ENCODE measurements around the gene SLC2A4RG. TPM values are rescaled to one million over a fixed set of nuclear protein-coding genes. Genes with fewer than 3 reads are reported as not detected.

SLC2A4RG gene
- total and polyA plus RNA-seq, 2 of the 13 experiments (the other 11 are each of a cell fraction or from before 2014, with no cell fraction given), result 91.4 to 95.9 TPM

DNA sequence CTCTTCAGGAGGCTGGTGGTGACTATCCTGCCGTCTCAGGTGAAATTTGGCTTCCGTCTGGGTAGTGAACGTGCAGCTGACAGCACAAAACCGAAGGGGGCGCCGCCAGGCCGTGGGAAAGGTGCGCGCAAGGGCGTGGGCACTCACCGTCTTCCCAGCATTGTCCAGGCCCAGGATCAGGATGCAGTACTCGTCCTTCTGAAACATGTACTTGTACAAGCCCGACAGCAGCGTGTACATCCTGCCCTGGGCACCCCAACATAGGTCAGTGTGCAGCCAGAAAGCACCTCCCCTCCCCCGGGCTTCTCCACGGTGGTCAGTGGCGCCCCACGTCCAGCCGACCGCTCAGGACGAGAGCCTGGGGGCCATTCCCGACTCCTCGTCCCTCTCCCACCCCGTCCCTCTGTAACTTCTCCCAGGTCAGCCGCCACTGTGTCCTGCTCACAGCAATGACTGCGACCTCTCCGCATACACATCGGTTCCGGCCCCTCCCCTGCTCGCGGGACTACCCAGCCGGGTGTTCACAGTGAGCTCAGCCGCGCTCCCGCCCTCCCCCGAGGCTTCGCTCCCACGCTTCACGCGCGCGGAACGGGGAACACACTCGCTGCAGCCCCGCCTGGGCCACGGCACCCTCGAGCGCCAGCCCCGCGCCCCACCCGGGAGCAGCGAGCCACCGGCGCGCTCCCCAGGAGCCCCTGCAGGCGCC is 32.6 kb upstream of the SLC2A4RG start (continued):
- peak; percentile 64 for TF ChIP-seq ZNF790 (CRISPR knock-in tag; IDR thresholded peaks at IDR 0.05; ENCODE audit: borderline replicate concordance)
- TF ChIP-seq, protein P1, sequence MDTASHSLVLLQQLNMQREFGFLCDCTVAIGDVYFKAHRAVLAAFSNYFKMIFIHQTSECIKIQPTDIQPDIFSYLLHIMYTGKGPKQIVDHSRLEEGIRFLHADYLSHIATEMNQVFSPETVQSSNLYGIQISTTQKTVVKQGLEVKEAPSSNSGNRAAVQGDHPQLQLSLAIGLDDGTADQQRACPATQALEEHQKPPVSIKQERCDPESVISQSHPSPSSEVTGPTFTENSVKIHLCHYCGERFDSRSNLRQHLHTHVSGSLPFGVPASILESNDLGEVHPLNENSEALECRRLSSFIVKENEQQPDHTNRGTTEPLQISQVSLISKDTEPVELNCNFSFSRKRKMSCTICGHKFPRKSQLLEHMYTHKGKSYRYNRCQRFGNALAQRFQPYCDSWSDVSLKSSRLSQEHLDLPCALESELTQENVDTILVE (CRISPR knock-in tag; IDR thresholded peaks at IDR 0.05), result 0 out of 2 replicates have a peak, but pooled peaks have one; percentile 64
- TF ChIP-seq, protein P2, sequence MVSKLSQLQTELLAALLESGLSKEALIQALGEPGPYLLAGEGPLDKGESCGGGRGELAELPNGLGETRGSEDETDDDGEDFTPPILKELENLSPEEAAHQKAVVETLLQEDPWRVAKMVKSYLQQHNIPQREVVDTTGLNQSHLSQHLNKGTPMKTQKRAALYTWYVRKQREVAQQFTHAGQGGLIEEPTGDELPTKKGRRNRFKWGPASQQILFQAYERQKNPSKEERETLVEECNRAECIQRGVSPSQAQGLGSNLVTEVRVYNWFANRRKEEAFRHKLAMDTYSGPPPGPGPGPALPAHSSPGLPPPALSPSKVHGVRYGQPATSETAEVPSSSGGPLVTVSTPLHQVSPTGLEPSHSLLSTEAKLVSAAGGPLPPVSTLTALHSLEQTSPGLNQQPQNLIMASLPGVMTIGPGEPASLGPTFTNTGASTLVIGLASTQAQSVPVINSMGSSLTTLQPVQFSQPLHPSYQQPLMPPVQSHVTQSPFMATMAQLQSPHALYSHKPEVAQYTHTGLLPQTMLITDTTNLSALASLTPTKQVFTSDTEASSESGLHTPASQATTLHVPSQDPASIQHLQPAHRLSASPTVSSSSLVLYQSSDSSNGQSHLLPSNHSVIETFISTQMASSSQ (IDR thresholded peaks at IDR 0.05; ENCODE audit: low read depth), result no peak
- TF ChIP-seq, protein P2 (CRISPR knock-in tag; IDR thresholded peaks at IDR 0.05; ENCODE audit: borderline replicate concordance), result peak; percentile 26; the same call in 1 of the 2 replicates
- no peak for TF ChIP-seq EZH2 (conservative IDR thresholded peaks at IDR 0.05; ENCODE audit: low read depth, low read length)
- peak; percentile 46; the same call in 1 of the 2 replicates for TF ChIP-seq ELF1 (CRISPR knock-in tag; IDR thresholded peaks at IDR 0.05)
- TF ChIP-seq, protein P3, sequence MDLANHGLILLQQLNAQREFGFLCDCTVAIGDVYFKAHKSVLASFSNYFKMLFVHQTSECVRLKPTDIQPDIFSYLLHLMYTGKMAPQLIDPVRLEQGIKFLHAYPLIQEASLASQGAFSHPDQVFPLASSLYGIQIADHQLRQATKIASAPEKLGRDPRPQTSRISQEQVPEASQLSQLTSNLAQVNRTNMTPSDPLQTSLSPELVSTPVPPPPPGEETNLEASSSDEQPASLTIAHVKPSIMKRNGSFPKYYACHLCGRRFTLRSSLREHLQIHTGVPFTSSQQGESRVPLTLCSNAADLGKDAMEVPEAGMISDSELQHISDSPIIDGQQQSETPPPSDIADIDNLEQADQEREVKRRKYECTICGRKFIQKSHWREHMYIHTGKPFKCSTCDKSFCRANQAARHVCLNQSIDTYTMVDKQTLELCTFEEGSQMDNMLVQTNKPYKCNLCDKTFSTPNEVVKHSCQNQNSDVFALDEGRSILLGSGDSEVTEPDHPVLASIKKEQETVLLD (CRISPR knock-in tag; IDR thresholded peaks at IDR 0.05; ENCODE audit: low read depth), result no peak
- TF ChIP-seq, protein P4, sequence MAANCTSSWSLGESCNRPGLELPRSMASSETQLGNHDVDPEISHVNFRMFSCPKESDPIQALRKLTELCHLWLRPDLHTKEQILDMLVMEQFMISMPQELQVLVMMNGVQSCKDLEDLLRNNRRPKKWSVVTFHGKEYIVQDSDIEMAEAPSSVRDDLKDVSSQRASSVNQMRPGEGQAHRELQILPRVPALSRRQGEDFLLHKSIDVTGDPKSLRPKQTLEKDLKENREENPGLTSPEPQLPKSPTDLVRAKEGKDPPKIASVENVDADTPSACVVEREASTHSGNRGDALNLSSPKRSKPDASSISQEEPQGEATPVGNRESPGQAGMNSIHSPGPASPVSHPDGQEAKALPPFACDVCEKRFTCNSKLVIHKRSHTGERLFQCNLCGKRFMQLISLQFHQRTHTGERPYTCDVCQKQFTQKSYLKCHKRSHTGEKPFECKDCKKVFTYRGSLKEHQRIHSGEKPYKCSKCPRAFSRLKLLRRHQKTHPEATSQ (CRISPR knock-in tag; IDR thresholded peaks at IDR 0.05; ENCODE audit: borderline replicate concordance), result no peak; the same call in 1 of the 2 replicates
- peak; percentile 85 for TF ChIP-seq ERF (CRISPR knock-in tag; IDR thresholded peaks at IDR 0.05)
- peak; percentile 60 for TF ChIP-seq SKI (IDR thresholded peaks at IDR 0.05; ENCODE audit: partially characterized antibody)
- no peak for TF ChIP-seq HMGA1 (CRISPR knock-in tag; conservative IDR thresholded peaks at IDR 0.05)
- TF ChIP-seq MZF1 (CRISPR knock-in tag; IDR thresholded peaks at IDR 0.05; ENCODE audit: borderline replicate concordance), result no peak
- TF ChIP-seq SRF (IDR thresholded peaks at IDR 0.05; ENCODE audit: low read depth, low read length), result no peak
- TF ChIP-seq, protein P5, sequence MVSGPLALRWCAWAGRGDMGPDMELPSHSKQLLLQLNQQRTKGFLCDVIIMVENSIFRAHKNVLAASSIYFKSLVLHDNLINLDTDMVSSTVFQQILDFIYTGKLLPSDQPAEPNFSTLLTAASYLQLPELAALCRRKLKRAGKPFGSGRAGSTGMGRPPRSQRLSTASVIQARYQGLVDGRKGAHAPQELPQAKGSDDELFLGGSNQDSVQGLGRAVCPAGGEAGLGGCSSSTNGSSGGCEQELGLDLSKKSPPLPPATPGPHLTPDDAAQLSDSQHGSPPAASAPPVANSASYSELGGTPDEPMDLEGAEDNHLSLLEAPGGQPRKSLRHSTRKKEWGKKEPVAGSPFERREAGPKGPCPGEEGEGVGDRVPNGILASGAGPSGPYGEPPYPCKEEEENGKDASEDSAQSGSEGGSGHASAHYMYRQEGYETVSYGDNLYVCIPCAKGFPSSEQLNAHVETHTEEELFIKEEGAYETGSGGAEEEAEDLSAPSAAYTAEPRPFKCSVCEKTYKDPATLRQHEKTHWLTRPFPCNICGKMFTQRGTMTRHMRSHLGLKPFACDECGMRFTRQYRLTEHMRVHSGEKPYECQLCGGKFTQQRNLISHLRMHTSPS (CRISPR knock-in tag; IDR thresholded peaks at IDR 0.05; ENCODE audit: low read depth), result peak; percentile 57; the same call in 1 of the 2 replicates
- TF ChIP-seq ZKSCAN1 (IDR thresholded peaks at IDR 0.05; ENCODE audit: low read length), result no peak
- no peak; the same call in 1 of the 2 replicates for TF ChIP-seq NFE2L1 (CRISPR knock-in tag; IDR thresholded peaks at IDR 0.05; ENCODE audit: borderline replicate concordance)
- TF ChIP-seq PRMT3 (CRISPR knock-in tag; IDR thresholded peaks at IDR 0.05; ENCODE audit: borderline replicate concordance, low read depth), result no peak
- TF ChIP-seq CCAR2 (optimal IDR thresholded peaks at IDR 0.05; ENCODE audit: low read depth, low read length), result no peak
- TF ChIP-seq GTF2F1 (IDR thresholded peaks at IDR 0.05; ENCODE audit: low read length), result no peak

All from HepG2 (cell line).